ENCODE data around the gene TAF11L3.
"Not testable (repeated sequence)": the region's sequence is repeated elsewhere in the genome, so short reads cannot be mapped to it uniquely, and the experiment has no call there.

TAF11L3 gene

DNA sequence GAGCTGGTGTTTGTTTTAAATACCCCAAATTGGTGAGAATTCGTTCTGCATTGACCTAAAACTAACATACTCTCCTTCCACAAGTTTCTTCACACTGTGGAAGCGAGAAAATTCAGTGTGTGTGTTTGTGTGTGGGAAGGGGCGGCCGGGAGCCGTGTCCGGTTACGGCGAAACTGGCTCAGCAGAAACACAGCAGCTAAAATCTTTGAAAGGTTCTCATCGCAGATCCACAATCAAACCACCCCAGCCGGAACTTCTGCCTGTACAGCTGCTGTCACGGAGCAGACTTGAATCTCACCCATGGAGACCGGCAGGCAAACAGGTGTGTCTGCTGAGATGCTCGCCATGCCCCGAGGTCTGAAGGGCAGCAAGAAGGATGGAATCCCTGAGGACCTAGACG is at the start of gene TAF11L3:
Gene TAF11L3, plus strand, starts transcription at position 301 of the 400 bp plus-strand sequence.
- in situ Hi-C loops (cut with HindIII; ENCODE audit: low sequenced_read_pairs), result not testable (repeated sequence)

DNA sequence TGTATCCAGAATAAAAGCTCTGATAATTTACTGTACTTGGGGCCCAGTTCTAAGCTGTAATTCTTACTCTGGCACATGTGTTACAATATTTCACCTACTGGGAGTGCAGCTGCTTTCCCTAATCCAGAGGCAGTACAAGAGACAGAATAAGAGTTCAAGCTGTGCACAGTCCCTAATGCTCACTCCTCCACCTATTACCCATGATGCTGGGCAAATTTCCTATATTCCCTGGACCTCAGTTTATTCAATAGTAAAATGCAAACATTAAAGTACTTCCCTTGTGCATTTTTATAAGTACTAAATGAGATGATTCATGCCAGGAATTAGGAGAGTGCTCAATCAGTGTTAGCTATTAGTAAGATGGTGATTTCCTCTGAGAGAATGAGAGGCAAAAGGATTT is 48.1 kb upstream of the TAF11L3 start:
- in situ Hi-C loops (cut with HindIII; ENCODE audit: low sequenced_read_pairs), result loop anchor here (10.0 kb wide), 1 partner anchor 1085 kb away; no protein-coding TSS in a partner anchor

DNA sequence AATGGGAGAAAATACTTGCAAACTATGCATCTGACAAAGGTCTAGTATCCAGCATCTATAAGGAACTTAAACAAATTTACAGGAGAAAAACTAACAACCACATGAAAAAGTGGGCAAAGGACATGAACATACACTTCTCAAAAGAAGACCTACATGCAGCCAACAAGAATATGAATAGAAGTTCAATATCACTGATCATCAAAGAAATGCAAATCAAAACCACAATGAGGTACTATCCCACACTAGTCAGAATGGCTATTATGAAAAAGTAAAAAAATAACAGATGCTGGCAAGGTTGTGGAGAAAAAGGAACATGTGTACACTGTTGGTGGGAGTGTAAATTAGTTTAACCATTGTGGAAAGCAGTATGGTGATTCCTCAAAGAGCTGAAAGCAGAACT is 43.1 kb upstream of the TAF11L3 start:
- in situ Hi-C loops (cut with HindIII; ENCODE audit: low sequenced_read_pairs), result loop anchor here (10.0 kb wide), 1 partner anchor 1090 kb away; no protein-coding TSS in a partner anchor

DNA sequence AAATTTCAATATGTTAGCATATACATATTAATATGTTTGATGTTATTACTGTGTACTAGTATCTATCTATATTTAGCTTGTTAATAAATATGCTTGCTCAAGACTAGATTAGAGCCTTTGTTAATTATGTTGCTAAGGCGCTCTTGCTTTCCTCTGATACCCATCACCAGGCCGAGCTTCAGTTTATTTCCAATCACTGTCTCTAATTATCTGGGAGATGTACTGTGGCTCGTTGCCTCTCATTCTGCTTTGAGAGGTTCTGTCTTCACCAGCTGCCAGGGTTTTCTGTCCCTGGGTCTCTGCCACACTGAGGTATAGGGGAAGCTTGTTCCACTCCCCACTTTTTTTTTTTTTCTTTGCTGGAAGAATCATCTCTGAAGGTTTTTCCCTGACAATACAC is 41.1 kb upstream of the TAF11L3 start:
- in situ Hi-C loops (cut with HindIII; ENCODE audit: low sequenced_read_pairs), result loop anchor here (10.0 kb wide), 1 partner anchor 1092 kb away; no protein-coding TSS in a partner anchor

DNA sequence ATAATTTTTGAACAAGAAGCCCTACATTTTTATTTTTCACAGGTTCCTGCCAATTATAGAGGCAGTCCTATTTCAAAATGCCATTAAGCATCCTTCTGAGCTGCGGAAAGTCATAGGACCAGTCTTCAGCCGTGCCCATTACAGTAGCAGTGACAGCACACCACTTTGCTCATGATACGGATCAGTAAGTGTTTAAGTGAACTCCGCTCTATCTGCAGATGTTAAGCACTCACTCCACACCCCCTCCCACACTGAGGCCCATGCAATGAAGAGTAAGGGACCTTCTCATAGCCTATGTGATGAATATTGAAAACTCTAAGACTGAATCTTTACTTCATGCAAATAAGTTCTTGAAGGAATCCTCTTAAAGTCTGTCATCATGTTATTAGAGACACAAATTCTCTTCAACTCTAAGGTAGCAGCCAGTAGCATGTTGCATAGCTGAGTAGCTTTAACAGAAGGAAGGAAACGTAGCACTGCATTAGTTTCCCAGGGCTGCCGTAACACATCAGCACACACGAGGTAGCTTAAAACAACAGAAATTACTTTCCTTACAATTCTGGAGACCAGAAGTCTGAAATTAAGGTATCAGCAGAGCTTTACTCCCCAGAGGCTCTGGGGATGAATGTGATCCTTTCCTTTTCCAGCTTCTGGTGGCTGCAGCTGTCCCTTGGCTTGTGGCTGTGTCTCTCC is 40.4 kb upstream of the TAF11L3 start:
- in situ Hi-C loops (cut with HindIII; ENCODE audit: low sequenced_read_pairs), result loop anchor here (10.0 kb wide), 1 partner anchor 1093 kb away; no protein-coding TSS in a partner anchor

DNA sequence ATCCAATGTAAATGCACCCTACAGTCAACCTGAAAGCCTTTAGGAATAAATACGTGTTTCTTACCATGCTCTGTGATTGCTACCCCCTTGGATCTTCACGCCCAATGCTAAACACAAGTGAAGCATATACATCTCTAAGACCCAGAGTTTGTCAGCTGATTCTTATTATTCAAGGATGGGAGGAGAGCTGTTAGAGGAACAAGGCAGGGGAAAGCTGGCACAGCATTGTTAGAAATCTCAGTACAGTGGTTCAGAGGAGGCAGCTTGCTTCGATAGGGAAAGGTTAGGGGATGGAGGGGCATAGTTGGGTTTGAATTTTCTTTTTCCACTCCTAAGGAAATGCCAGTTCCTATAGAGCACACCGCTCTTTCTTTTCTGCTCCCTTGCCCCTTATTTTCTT is 36.8 kb upstream of the TAF11L3 start:
- in situ Hi-C loops (cut with HindIII; ENCODE audit: low sequenced_read_pairs), result no loop called here

DNA sequence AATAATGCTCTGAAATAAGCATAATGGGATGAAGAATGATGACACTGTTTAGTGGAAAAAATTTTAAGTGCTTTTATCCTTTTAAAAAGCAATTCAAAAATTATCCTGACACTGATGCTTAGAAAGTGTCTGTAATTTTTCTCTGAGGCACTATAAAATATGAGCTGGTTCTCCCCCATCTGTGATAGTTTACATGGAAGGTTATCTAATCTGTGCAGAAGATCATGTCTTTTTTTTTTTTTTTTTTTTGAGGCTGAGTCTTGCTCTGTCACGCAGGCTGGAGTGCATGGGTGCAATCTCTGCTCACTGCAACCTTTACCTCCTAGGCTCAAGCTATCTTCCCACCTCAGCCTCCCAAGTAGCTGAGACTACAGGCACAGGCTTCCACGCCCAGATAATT is 35.4 kb upstream of the TAF11L3 start:
- in situ Hi-C loops (cut with HindIII; ENCODE audit: low sequenced_read_pairs), result no loop called here

DNA sequence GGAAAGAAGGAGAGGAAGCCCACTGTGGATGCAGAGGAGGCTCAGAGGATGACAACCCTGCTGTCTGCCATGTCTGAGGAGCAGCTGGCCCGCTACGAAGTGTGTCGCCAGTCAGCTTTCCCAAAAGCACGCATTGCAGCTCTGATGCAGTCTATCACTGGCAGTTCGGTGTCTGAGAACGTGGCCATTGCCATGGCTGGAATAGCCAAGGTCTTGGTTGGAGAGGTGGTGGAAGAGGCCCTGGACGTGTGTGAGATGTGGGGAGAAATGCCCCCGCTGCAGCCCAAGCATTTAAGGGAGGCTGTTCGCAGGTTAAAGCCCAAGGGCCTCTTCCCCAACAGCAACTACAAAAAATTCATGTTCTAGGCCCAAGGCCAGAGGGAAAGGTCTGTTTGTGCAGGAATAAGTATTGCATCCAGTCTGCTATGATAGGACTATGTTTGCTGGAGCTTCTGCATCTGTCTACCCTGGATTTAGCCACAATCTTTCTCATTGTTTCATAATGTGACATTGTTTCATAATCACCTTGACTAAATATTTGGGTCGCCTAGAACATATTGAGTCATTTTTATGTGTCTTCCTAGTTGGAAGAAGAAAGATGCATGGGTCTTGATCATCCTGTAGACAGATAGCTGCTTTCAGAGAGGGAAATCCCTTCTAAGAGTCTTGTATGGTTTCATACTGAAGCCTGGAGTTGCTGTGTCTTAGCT is 31.5 kb upstream of the TAF11L3 start:
- in situ Hi-C loops (cut with HindIII; ENCODE audit: low sequenced_read_pairs), result not testable (repeated sequence)

DNA sequence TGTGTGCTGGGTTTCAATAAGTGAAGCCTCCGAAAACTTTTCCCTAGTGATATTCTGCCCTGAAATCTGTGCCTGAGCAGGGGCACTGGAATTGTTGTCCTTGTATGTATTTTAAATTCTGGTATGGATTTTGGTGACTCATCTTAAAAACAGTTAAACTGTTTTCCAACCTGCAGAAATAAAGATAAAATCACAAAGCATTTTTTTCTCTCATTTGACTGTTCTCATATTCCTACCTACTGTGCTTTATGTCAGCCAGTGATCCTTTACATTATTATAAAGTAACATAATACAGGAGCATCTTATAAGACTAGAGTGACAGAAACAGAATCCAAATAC is 31.0 kb upstream of the TAF11L3 start:
- in situ Hi-C loops (cut with HindIII; ENCODE audit: low sequenced_read_pairs), result no loop called here

DNA sequence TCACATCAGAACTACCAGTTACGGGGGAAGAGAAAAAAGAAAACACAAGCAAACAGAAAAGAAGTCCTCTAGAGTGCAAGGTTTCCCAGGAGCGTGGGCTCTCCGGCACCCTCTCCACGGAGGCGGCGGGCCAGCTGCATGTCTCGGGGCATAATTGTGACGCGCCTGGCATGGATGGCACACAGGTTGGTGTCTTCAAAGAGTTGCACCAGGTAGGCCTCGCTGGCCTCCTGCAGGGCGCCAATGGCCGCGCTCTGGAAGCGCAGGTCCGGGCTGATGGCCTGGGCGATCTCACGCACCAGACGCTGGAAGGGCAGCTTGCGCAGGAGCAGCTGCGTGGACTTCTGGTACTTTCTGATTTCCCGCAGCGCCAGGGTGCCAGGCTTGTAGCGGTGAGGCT is 26.9 kb upstream of the TAF11L3 start:
- in situ Hi-C loops (cut with HindIII; ENCODE audit: low sequenced_read_pairs), result not testable (repeated sequence)

DNA sequence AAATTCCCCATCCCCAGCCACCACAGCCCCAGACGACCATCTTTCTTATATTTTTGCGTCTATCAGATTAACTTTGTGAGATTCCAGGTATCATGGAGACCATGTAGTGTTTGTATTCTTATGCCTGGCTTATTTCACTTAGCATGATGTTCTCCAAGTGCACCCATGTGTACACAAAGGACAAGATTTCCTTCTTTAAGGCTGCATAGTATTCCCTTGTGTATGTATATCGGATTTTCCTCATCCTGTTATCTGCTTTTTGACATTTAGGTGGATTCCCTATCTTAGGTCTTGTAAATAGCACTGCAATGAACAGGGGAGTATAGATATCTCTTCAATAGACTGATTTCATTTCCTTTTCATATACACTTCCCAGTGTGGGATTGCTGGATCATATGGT is 25.4 kb upstream of the TAF11L3 start:
- in situ Hi-C loops (cut with HindIII; ENCODE audit: low sequenced_read_pairs), result no loop called here

DNA sequence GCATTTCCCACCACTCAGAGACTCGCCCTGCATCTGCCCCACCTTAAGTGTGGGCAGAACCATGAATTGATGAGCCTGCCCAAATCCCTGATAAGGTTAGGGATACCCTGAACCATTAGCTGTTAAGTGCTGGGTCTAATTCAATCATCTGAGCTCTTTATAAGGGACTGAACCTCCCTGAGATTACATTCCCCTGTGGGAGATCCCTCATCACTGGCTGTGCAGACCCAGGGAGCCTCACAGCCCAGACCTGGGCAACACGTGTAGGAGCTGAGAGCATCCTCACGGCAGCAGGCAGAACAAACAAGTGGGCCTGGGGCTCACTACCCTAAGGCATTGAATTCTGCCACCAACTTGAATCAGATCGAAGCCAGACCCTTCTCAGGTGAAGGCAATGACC is 20.7 kb upstream of the TAF11L3 start:
- in situ Hi-C loops (cut with HindIII; ENCODE audit: low sequenced_read_pairs), result no loop called here

DNA sequence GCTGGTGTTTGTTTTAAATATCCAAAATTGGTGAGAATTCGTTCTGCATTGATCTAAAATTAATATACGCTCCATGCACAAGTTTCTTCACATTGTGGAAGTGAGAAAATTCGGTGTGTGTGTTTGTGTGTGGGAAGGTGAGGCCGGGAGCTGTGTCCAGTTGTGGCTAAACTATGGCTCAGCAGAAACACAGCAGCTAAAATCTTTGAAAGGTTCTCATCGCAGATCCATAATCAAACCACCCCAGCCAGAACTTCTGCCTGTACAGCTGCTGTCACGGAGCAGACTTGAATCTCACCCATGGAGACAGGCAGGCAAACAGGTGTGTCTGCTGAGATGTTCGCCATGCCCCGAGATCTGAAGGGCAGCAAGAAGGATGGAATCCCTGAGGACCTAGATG is 20.2 kb upstream of the TAF11L3 start, which contains the start of gene TAF11L2:
Gene TAF11L2, plus strand, starts transcription at position 301 of the 400 bp plus-strand sequence.
- in situ Hi-C loops (cut with HindIII; ENCODE audit: low sequenced_read_pairs), result not testable (repeated sequence)

DNA sequence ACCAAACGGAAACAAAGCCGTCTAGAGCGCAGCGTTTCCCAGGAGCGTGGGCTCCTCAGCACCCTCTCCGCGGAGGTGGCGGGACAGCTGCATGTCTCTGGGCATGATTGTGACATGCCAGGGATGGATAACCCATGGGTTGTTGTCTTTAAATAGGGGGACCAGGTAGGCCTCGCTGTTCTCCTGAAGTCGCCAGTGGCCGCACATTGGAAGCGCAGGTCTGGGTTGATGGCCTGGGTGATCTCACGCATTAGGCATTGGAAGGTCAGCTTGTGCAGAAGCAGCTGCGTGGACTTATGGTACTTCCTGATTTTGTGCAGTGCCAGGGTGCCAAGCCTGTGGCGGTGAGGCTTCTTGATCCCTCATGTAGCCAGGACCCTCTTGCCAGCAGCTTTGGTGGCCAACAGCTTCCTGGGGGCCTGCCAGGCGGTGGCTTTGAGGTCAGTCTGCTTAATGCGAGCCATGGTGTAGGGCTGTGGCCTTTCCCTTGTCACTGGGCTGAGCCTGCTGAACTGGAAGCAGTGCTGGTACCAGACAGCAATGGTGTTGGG is 6.3 kb upstream of the TAF11L3 start:
- in situ Hi-C loops (cut with HindIII; ENCODE audit: low sequenced_read_pairs), result no loop called here

DNA sequence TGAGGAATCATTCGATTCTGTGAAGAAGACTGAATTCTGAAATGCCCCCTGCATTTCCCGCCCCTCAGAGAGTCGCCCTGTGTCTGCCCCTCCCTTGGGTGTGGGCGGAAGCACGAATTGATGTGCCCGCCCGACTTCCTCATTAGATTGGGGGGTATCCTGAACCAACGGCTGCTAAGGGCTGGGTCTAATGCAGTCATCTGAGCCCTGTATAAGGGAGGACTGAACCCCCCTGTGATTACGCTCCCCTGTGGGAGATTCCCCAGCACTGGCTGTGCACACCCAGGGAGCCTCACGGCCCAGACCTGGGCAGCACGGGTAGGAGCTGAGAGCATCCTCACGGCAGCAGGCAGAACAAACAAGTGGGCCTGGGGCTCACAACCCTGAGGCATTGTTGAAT is 641 bp upstream of the TAF11L3 start:
- in situ Hi-C loops (cut with HindIII; ENCODE audit: low sequenced_read_pairs), result not testable (repeated sequence)

DNA sequence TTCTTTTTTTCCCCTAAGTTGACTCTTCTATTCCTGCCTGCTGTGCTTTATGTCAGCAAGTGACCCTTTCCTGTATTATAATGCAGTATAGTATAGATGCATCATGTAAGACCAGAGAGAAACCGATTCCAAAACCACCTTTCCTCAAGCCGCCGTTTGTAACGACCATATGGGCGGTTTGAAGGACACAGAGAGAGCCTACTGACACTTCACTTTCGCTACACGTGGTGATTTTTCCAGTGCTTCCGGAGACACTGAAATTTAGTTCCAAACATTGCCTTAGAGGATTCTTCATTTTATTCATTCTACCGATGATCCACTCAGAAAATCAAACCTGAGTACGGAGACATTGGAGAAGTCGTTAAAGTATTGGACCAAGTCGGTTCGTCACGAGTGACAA is 1.3 kb downstream of the TAF11L3 start:
- in situ Hi-C loops (cut with HindIII; ENCODE audit: low sequenced_read_pairs), result not testable (repeated sequence)

DNA sequence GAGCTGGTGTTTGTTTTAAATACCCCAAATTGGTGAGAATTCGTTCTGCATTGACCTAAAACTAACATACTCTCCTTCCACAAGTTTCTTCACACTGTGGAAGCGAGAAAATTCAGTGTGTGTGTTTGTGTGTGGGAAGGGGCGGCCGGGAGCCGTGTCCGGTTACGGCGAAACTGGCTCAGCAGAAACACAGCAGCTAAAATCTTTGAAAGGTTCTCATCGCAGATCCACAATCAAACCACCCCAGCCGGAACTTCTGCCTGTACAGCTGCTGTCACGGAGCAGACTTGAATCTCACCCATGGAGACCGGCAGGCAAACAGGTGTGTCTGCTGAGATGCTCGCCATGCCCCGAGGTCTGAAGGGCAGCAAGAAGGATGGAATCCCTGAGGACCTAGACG is 3.3 kb downstream of the TAF11L3 start, which contains the start of gene TAF11L4:
Gene TAF11L4, plus strand, starts transcription at position 301 of the 400 bp plus-strand sequence.
- in situ Hi-C loops (cut with HindIII; ENCODE audit: low sequenced_read_pairs), result not testable (repeated sequence)

DNA sequence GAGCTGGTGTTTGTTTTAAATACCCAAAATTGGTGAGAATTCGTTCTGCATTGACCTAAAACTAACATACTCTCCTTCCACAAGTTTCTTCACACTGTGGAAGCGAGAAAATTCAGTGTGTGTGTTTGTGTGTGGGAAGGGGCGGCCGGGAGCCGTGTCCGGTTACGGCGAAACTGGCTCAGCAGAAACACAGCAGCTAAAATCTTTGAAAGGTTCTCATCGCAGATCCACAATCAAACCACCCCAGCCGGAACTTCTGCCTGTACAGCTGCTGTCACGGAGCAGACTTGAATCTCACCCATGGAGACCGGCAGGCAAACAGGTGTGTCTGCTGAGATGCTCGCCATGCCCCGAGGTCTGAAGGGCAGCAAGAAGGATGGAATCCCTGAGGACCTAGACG is 6.8 kb downstream of the TAF11L3 start, which contains the start of gene TAF11L5:
Gene TAF11L5, plus strand, starts transcription at position 301 of the 400 bp plus-strand sequence.
- in situ Hi-C loops (cut with HindIII; ENCODE audit: low sequenced_read_pairs), result not testable (repeated sequence)

DNA sequence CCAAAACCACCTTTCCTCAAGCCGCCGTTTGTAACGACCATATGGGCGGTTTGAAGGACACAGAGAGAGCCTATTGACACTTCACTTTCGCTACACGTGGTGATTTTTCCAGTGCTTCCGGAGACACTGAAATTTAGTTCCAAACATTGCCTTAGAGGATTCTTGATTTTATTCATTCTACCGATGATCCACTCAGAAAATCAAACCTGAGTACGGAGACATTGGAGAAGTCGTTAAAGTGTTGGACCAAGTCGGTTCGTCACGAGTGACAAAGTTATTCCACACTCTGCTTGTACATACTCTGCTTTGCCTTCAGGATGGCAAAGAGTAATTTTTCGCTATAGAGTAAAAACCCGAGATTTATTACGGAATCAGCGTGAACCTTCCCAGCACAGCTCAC is 8.3 kb downstream of the TAF11L3 start:
- in situ Hi-C loops (cut with HindIII; ENCODE audit: low sequenced_read_pairs), result not testable (repeated sequence)

DNA sequence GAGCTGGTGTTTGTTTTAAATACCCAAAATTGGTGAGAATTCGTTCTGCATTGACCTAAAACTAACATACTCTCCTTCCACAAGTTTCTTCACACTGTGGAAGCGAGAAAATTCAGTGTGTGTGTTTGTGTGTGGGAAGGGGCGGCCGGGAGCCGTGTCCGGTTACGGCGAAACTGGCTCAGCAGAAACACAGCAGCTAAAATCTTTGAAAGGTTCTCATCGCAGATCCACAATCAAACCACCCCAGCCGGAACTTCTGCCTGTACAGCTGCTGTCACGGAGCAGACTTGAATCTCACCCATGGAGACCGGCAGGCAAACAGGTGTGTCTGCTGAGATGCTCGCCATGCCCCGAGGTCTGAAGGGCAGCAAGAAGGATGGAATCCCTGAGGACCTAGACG is 10.2 kb downstream of the TAF11L3 start, which contains the start of gene TAF11L6:
Gene TAF11L6, plus strand, starts transcription at position 301 of the 400 bp plus-strand sequence.
- in situ Hi-C loops (cut with HindIII; ENCODE audit: low sequenced_read_pairs), result not testable (repeated sequence)

Data from endothelial cell of hepatic sinusoid (primary cell).